ENCODE results near the gene EFS.

Gene EFS

DNA sequence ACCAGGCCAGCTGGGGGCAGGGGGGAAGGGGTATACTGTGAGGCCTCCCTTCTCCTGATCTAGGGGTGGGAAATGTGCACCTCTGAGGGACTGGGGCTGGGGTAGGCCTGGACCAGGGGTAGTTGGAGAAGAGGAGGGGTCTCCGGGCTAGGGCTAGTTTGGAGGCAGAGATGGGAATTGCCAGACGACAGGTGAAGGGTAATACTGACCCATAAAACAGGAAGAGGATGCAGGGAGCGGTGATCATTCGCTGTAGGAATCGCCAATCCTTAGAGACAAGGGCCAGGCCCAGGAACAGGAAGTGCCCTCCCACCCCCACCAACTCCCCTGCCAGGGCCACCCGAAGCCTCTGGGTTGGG lies 16.7 kb downstream of the EFS start:
- TF ChIP-seq, protein P1, sequence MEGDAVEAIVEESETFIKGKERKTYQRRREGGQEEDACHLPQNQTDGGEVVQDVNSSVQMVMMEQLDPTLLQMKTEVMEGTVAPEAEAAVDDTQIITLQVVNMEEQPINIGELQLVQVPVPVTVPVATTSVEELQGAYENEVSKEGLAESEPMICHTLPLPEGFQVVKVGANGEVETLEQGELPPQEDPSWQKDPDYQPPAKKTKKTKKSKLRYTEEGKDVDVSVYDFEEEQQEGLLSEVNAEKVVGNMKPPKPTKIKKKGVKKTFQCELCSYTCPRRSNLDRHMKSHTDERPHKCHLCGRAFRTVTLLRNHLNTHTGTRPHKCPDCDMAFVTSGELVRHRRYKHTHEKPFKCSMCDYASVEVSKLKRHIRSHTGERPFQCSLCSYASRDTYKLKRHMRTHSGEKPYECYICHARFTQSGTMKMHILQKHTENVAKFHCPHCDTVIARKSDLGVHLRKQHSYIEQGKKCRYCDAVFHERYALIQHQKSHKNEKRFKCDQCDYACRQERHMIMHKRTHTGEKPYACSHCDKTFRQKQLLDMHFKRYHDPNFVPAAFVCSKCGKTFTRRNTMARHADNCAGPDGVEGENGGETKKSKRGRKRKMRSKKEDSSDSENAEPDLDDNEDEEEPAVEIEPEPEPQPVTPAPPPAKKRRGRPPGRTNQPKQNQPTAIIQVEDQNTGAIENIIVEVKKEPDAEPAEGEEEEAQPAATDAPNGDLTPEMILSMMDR (IDR thresholded peaks at IDR 0.05; ENCODE audit: extremely low read depth, missing control alignments) = no peak

DNA sequence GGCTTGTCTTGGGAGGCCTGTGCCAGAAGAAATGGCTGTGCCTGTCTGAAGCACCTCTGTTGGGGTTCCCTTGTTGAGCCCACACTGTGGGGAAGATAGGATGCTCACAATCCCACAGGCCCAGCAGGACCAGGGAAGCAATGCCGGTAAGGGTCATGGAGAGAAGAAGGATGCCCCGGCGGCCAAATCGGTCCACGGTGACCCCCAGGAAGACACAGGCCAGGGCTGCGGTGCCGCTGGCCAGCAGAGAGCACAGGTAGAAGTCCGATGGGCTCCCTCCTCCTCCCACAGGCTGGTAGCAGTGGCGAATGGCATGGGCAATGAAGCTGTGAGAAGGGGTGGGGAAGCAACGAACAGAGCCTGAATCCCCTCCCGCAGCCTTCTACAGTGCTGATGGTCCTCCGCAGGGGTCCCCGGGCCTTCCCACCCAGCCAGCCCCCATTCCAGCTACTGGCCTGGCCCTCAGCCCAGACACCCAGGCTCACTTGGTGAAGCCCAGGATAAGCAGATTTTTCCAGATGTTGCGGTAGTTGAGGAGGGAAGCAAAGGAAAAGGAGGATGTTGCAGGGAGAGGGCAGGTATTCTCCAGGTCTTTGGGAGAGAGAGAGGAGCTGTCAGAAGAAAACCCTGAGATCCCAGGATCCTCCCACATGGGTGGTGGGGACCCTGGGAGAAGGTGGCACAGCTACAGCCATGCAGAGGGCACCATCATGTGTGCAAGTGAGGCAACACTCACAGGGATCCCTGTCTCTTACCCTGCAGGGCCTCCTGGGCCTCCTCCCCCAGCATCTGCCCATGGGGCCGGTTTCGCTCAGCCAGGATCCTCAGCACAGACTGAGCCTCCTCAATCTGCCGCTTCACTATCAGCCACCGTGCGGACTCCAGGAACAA lies 17.3 kb downstream of the EFS start:
- peak; percentile 22 for DNase-seq (ENCODE audit: low spot score)
- TF ChIP-seq, protein P1 (IDR thresholded peaks at IDR 0.05; ENCODE audit: extremely low read depth, missing control alignments) = no peak

More for the DNA sequence above, 16.7 kb downstream of the EFS start:
- DNase-seq (ENCODE audit: low spot score) = peak; percentile 13

- no peak for DNase-seq (ENCODE audit: low spot score)
- TF ChIP-seq, protein P1 (IDR thresholded peaks at IDR 0.05; ENCODE audit: extremely low read depth, missing control alignments) = no peak
Observed at GRCh38 chr14:23346693-23347405, 18.1 kb downstream of the EFS start.

DNA sequence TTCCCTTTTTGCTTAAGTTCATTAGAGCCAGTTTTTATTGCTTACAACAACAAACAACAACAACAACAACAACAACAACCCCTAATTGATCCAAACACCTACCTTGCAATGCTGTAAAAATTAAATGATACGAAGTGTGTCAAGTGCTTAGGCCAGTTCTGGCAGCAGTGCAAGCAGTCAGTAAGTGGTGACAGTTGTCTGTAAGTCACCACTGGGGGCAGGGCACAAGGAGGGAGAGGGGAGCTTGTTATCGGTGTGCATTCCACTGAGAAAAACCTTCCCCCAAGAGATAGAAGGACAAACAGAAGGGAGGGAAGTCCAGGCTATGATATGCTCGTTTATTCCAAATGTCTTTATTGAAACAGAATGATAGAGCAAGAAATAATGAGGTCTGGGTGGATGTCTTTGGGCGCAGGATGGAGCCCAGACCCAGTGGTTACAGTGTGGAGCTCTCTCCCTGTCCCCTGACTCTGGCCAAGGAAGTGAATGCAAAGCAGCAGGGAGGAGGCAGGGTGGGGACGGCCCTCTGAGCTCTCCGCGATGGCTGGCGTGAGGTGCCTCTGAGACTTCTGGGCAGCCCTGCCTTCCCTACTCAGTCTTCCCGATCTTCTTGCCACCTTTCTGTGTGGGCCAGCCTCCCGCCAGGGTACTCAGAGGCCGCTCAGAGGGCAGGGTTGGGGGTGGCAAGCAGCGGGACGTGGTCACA lies 18.8 kb downstream of the EFS start:
- TF ChIP-seq, protein P1 (IDR thresholded peaks at IDR 0.05; ENCODE audit: extremely low read depth, missing control alignments) = no peak
- DNase-seq (ENCODE audit: low spot score) = no peak

DNA sequence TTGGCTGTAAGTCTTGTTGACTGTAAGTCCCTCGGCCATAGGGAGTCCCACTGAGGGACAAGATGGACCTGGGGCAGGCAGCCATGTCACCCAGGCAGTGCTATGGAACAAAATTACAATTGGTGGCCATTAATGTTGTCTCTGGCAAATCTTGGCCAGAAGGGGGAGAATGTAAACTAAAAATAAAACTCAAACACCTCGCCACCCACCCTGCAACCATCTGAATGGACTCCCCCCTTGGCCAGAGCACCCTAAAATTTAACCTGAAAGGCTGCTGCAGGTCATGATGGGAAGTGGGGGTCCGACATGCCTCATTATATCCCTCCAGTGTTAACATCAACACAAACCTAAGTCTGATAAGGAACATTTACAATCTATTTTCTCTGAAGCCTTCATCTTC lies 20.5 kb downstream of the EFS start:
- no peak for DNase-seq (ENCODE audit: low spot score)
- TF ChIP-seq, protein P1 (IDR thresholded peaks at IDR 0.05; ENCODE audit: extremely low read depth, missing control alignments) = no peak

- no peak for DNase-seq (ENCODE audit: low spot score)
- TF ChIP-seq, protein P1 (IDR thresholded peaks at IDR 0.05; ENCODE audit: extremely low read depth, missing control alignments) = no peak
Observed at GRCh38 chr14:23339506-23340268, 25.3 kb downstream of the EFS start.

Data from GM20000 (cell line).